OCI-LY3 (cell line): ENCODE measurements around the gene PLEK.

Source experiments
- CTCF ChIP-seq: fragments of 200-600, 300-600 bp; sonication (generic); IDR thresholded peaks from 2 replicates; pipeline ENCODE4 v1.5.1; 2014; ENCODE audit warnings: antibody characterized with exemption, low read length, low read depth
- EZH2phosphoT487 ChIP-seq: fragments of 200-600 bp; shearing (Covaris generic); IDR thresholded peaks from 2 replicates; pipeline ENCODE4 v1.6.1; 2018; ENCODE audit warnings: antibody characterized with exemption, mixed run types, low read depth

GRCh38 chr2:68425503-68425902, 60.4 kb downstream of the PLEK start:
- no peak for TF ChIP-seq CTCF
- TF ChIP-seq EZH2phosphoT487 = no peak
